Heart left ventricle (tissue), 16 donors: ENCODE measurements around the gene TXNDC2. TPM values are rescaled to one million over a fixed set of nuclear protein-coding genes. Genes with fewer than 3 reads are reported as not detected.
"Not testable (repeated sequence)": the region's sequence is repeated elsewhere in the genome, so short reads cannot be mapped to it uniquely, and the experiment has no call there.

Source experiments
- ATAC-seq, 4 donors: fragments of 200-7000 bp; cut with Tn5 transposase; one replicate each; pipeline ENCODE4 v1.9.1; 2020 to 2022; ENCODE audit warnings: moderate library complexity in 4 of 4, mild to moderate bottlenecking in 3 of 4, moderate number of reproducible peaks in 1 of 4
- DNase-seq, 5 donors: peaks; one replicate each; pipeline ENCODE4 v3.0.0-alpha.2; 2020
- H3K27ac ChIP-seq, 12 donors: fragments of 200-600 bp; sonication (generic) in 4 of 12; one replicate each; pipeline versions ENCODE4 v1.5.0 to v1.8.0; 2016 to 2022; ENCODE audit warnings: mild to moderate bottlenecking in 2 of 12
- H3K27me3 ChIP-seq, 9 donors: fragments of 200-600 bp; sonication (generic) in 2 of 9; one replicate each; pipeline versions ENCODE4 v1.5.1 to v1.8.0; 2016 to 2022; ENCODE audit warnings: mild to moderate bottlenecking in 3 of 9
- H3K36me3 ChIP-seq, 9 donors: fragments of 200-600 bp; sonication (generic) in 2 of 9; one replicate each; pipeline versions ENCODE4 v1.5.0 to v1.8.0; 2018 to 2022; ENCODE audit warnings: mild to moderate bottlenecking in 2 of 9
- H3K4me1 ChIP-seq, 12 donors: fragments of 200-600 bp; sonication (generic) in 4 of 12; one replicate each; pipeline versions ENCODE4 v1.5.0 to v1.8.0; 2016 to 2022; ENCODE audit warnings: mild to moderate bottlenecking in 3 of 12
- H3K4me3 ChIP-seq, 12 donors: fragments of 200-600 bp; sonication (generic) in 4 of 12; one replicate each; pipeline versions ENCODE4 v1.5.0 to v1.8.0; 2017 to 2022; ENCODE audit warnings: mild to moderate bottlenecking in 9 of 12, moderate library complexity in 4 of 12
- H3K9me3 ChIP-seq, 12 donors: fragments of 200-600 bp; sonication (generic) in 4 of 12; one replicate each; pipeline versions ENCODE4 v1.5.0 to v1.8.0; 2016 to 2022; ENCODE audit warnings: mild to moderate bottlenecking in 1 of 12
- POLR2A ChIP-seq, 2 donors: fragments of 450-650 bp; IDR thresholded peaks; one replicate each; pipeline ENCODE4 v1.6.1; 2017; ENCODE audit warnings: antibody characterized with exemption in 2 of 2, mild to moderate bottlenecking in 2 of 2, moderate library complexity in 2 of 2
- WGBS, 4 donors: extraction: QIAGEN DNeasy Blood & Tissue Kit in 2 of 4; methylation state at CpG; one replicate each; pipeline versions ENCODE4 v1.1.5 to v1.1.7; 2013 to 2018; 5-methylcytosine and 5-hydroxymethylcytosine counted together
- intact Hi-C, 10 donors: fragments of 100-400 bp; cut with DNase I; formaldehyde crosslinking; loops; one replicate each; pipeline versions ENCODE4 v1.11.1 to v1.14.2; 2022
- polyA plus RNA-seq, 2 donors: library from polyadenylated mRNA; stranded (reverse); fragments of 200-250 nt; gene quantifications; one replicate each; pipeline ENCODE4 v1.2.3, GENCODE V29; 2013
- total RNA-seq, 9 donors: library from RNA; depleted of rRNA in 2 of 9; stranded (reverse); fragments of >200 nt in 2 of 9; fragmentation: NEBNext Ultra II Directional in 3 of 9; extraction: Animal tissue kit (Norgen Biotek cat#: 25700) in 3 of 9; gene quantifications; one replicate each; pipeline versions ENCODE4 v1.1.0 to v1.2.4, GENCODE V29; 2016 to 2023
- TF ChIP-seq, protein P1 (sequence below), 12 donors: fragments of 200-600 bp; sonication (generic) in 4 of 12; IDR thresholded peaks; one replicate each; pipeline versions ENCODE4 v1.5.0 to v1.8.0; 2018 to 2022; ENCODE audit warnings: antibody characterized with exemption in 12 of 12, mild to moderate bottlenecking in 5 of 12
- donor health status: ischemic (EF 13 %, LVEDD 7.1; RV severe dilation, severe dysfunction).
- donor health status: healthy with polysubstance abuse.
- donor health status: DM: no; HTN: yes; CAD: no.
- donor health status: DM: no; HTN: no; CAD: no.
- donor health status: ischemic (EF 25% LVEDD 6.9; RV normal size, moderate dysfunction).
- donor health status: ischemic (EF 25% LVEDD 5.7; RV mildly dilated, moderate dysfunction).
- donor health status: healthy.
- donor health status: DM: yes; HTN: yes; CAD: no.
- donor health status: ischemic (EF 35%, LVEDD 5.7; RV mildly dilated, moderate dysfunction).
- donor health status: nonischemic (EF 11% LVEDD 7.7; RV severe dilation, severe dysfunction).
- donor health status: DM: yes; HTN: yes; CAD: no.
- donor health status: PGD.
- donor health status: ischemic (EF 29% LVEDD 5.4; RV normal size, mild dysfunction).
- donor health status: nonischemic (EF 23%, LVEDD 6.1; RV moderate dilation, normal function).

The TXNDC2 gene
- total and polyA plus RNA-seq, 11 donors, result 0.03 TPM; not detected in 10

DNA sequence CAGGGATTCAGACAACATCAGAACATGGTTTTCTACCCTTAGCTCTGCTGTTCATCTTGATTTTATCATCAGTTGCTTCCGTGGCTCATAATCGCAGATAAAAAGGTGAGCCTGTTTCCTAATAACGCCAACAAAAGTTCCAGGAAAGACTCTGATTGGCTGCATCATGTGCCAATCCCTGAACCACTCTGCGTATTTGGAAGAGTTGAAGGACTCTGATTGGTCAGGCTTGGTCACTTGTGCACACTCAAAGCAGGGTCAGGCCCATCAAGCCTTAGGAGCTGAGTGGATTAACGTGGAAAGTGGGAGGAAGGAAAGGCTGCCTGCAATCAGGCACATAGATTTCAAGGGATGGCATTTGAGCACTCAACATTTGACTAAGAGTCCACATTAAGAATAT lies 11.4 kb downstream of the TXNDC2 start:
- Histone ChIP-seq H3K9me3 (no peaks in the 10 kb centered on the region), H3K27ac (no peak overlapping the region), H3K27me3 (no peaks in the 10 kb centered on the region), H3K4me3 (no peak overlapping the region), H3K36me3 (no peaks in the 10 kb centered on the region), H3K4me1 (no peaks in the 10 kb centered on the region)
- ATAC-seq (no peak), DNase-seq (no peak)
- WGBS, 4 donors, result 95 to 96% (median 95%) methylated on average over 5 of the region's 5 CpGs
- intact Hi-C loops, result no loop called here
- TF ChIP-seq POLR2A (IDR thresholded peaks at IDR 0.05), result no peak

GRCh38 chr18:9897787-9898291 lies 12.1 kb downstream of the TXNDC2 start:
- intact Hi-C loops, ATAC-seq: not testable (repeated sequence)
- 96 to 97% (median 96%) methylated on average over 10 of the region's 10 CpGs for WGBS, 4 donors

DNA sequence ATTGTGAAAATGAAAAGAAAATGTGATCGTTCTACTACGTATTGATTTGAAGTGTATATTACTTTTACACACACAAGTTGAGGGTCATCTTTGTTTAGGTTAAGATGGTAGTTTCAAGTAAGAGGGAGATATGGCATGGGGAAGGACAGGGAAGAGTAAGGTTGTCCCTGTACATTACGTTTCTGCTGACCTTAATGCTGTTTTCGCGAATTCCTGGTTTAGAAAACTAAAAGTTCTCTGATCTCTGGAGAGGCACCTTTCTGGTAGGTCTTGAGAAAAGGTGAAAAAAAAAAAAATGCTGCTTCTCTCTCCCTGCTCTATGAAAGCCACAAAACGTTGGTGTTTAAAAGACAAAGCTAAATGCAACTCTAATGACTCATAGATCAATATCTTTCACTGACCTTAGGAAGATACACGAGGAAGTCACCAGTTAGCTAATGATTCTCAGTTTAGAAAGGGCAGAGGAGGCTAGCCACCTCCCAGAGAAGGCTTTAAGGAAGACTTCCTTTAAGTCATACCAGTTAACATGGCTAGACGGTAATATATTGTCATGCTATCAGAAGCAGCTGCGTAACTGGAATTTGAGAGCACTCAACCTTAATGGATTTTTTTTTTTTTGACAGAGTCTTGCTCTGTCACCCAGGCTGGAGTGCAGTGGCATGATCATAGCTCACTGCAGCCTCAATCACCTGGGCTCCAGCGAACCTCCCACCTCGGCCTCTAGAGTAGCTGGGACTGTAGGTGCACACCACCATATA lies 13.2 kb downstream of the TXNDC2 start:
- H3K36me3 ChIP-seq, result no peaks in the 10 kb centered on the region
- H3K27ac ChIP-seq, result no peak overlapping the region
- H3K9me3 ChIP-seq, result no peaks in the 10 kb centered on the region
- H3K4me1 ChIP-seq, result peaks cover 0 to 5% (median 0%) of the 10 kb centered on the region in 12 donors
- no peaks in the 10 kb centered on the region for H3K27me3 ChIP-seq
- DNase-seq (no peak), ATAC-seq (no peak)
- intact Hi-C loops, result no loop called here
- H3K4me3 ChIP-seq, result no peak overlapping the region
- TF ChIP-seq POLR2A (IDR thresholded peaks at IDR 0.05), result no peak
- TF ChIP-seq, protein P1, sequence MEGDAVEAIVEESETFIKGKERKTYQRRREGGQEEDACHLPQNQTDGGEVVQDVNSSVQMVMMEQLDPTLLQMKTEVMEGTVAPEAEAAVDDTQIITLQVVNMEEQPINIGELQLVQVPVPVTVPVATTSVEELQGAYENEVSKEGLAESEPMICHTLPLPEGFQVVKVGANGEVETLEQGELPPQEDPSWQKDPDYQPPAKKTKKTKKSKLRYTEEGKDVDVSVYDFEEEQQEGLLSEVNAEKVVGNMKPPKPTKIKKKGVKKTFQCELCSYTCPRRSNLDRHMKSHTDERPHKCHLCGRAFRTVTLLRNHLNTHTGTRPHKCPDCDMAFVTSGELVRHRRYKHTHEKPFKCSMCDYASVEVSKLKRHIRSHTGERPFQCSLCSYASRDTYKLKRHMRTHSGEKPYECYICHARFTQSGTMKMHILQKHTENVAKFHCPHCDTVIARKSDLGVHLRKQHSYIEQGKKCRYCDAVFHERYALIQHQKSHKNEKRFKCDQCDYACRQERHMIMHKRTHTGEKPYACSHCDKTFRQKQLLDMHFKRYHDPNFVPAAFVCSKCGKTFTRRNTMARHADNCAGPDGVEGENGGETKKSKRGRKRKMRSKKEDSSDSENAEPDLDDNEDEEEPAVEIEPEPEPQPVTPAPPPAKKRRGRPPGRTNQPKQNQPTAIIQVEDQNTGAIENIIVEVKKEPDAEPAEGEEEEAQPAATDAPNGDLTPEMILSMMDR (IDR thresholded peaks at IDR 0.05), result no peak
- WGBS, 4 donors, result 79 to 84% (median 80%) methylated on average over 11 of the region's 11 CpGs

More at GRCh38 chr18:9897787-9898291, 12.1 kb downstream of the TXNDC2 start:
- H3K4me3 ChIP-seq, H3K27ac ChIP-seq, H3K4me1 ChIP-seq, H3K27me3 ChIP-seq, DNase-seq, H3K36me3 ChIP-seq, H3K9me3 ChIP-seq: not testable (repeated sequence)

GRCh38 chr18:9899550-9899930 lies 13.8 kb downstream of the TXNDC2 start:
- WGBS, 4 donors, result 93 to 100% (median 100%) methylated on average over 1 of the region's 1 CpG
- H3K4me1 ChIP-seq, DNase-seq, ATAC-seq, intact Hi-C loops, H3K36me3 ChIP-seq, H3K27ac ChIP-seq, H3K27me3 ChIP-seq, H3K9me3 ChIP-seq, H3K4me3 ChIP-seq: not testable (repeated sequence)

GRCh38 chr18:9900699-9901098 lies 14.9 kb downstream of the TXNDC2 start:
- WGBS, 4 donors, result 90 to 94% (median 93%) methylated on average over 7 of the region's 7 CpGs
- ATAC-seq, result no peak
- intact Hi-C loops, result no loop called here
- no peak for DNase-seq
- Histone ChIP-seq H3K9me3 (no peaks in the 10 kb centered on the region), H3K27me3 (no peaks in the 10 kb centered on the region), H3K36me3 (no peaks in the 10 kb centered on the region), H3K27ac (no peak overlapping the region), H3K4me3 (no peak overlapping the region), H3K4me1 (peaks cover 0 to 5% (median 0%) of the 10 kb centered on the region in 12 donors)
- TF ChIP-seq, protein P1 (IDR thresholded peaks at IDR 0.05), result no peak
- TF ChIP-seq POLR2A (IDR thresholded peaks at IDR 0.05), result no peak
